ENCODE results near the gene MUC21. TPM values are rescaled to one million over a fixed set of nuclear protein-coding genes. Genes with fewer than 3 reads are reported as not detected.

Gene MUC21
- total and polyA plus RNA-seq, 5 donors from 2014 or later: not detected

- Mint-ChIP-seq H3K9me3 (peaks cover 0 to 3% (median 0%) of the 10 kb centered on the region in 7 donors), H3K4me3 (no peak overlapping the region), H3K27ac (no peak overlapping the region), H3K4me1 (peaks cover 0 to 2% (median 0%) of the 10 kb centered on the region in 4 donors), H3K27me3 (peaks cover 43% of the 10 kb centered on the region), H3K36me3 (no peaks in the 10 kb centered on the region)
- H3K36me3 ChIP-seq (ENCODE audit: control insufficient read depth, insufficient read depth, low read length): no peaks in the 10 kb centered on the region
- no peaks in the 10 kb centered on the region for H3K9me3 ChIP-seq (ENCODE audit: control insufficient read depth in 2 of 2, low read length in 2 of 2)
- no peaks in the 10 kb centered on the region for H3K4me1 ChIP-seq (ENCODE audit: control insufficient read depth, insufficient read depth, low read length, poor library complexity, severe bottlenecking)
- ATAC-seq (ENCODE audit: low read depth in 2 of 2) (no peak), DNase-seq (no peak)
- H3K4me3 ChIP-seq (ENCODE audit: low read depth, low read length): no peak overlapping the region
- no peak overlapping the region for H3K27ac ChIP-seq (ENCODE audit: insufficient read depth, low read length, poor library complexity, severe bottlenecking)
- peaks cover 19% of the 10 kb centered on the region for H3K27me3 ChIP-seq (ENCODE audit: control insufficient read depth, insufficient read depth, low read length)
Measured at GRCh38 chr6:30944051-30944450, 39.5 kb upstream of the MUC21 start.

GRCh38 chr6:30945281-30945680 lies 38.2 kb upstream of the MUC21 start:
- Histone ChIP-seq H3K36me3 (ENCODE audit: control insufficient read depth, insufficient read depth, low read length) (no peaks in the 10 kb centered on the region), H3K9me3 (ENCODE audit: control insufficient read depth in 2 of 2, low read length in 2 of 2) (no peaks in the 10 kb centered on the region), H3K4me3 (ENCODE audit: low read depth, low read length) (no peak overlapping the region), H3K27ac (ENCODE audit: insufficient read depth, low read length, poor library complexity, severe bottlenecking) (no peak overlapping the region), H3K4me1 (ENCODE audit: control insufficient read depth, insufficient read depth, low read length, poor library complexity, severe bottlenecking) (no peaks in the 10 kb centered on the region), H3K27me3 (ENCODE audit: control insufficient read depth, insufficient read depth, low read length) (peaks cover 19% of the 10 kb centered on the region)
- no peak overlapping the region for H3K27ac Mint-ChIP-seq
- H3K27me3 Mint-ChIP-seq: peaks cover 36% of the 10 kb centered on the region
- peaks cover 0 to 2% (median 0%) of the 10 kb centered on the region in 4 donors for H3K4me1 Mint-ChIP-seq
- no peaks in the 10 kb centered on the region for H3K36me3 Mint-ChIP-seq
- peaks cover 0 to 3% (median 0%) of the 10 kb centered on the region in 7 donors for H3K9me3 Mint-ChIP-seq
- no peak for ATAC-seq (ENCODE audit: low read depth in 2 of 2)
- DNase-seq: no peak
- H3K4me3 Mint-ChIP-seq: no peak overlapping the region

GRCh38 chr6:30947231-30947630 lies 36.3 kb upstream of the MUC21 start:
- no peak overlapping the region for H3K27ac ChIP-seq (ENCODE audit: insufficient read depth, low read length, poor library complexity, severe bottlenecking)
- H3K4me3 Mint-ChIP-seq: no peak overlapping the region
- H3K36me3 ChIP-seq (ENCODE audit: control insufficient read depth, insufficient read depth, low read length): no peaks in the 10 kb centered on the region
- ATAC-seq (ENCODE audit: low read depth in 2 of 2): no peak
- no peaks in the 10 kb centered on the region for H3K9me3 ChIP-seq (ENCODE audit: control insufficient read depth in 2 of 2, low read length in 2 of 2)
- H3K4me1 ChIP-seq (ENCODE audit: control insufficient read depth, insufficient read depth, low read length, poor library complexity, severe bottlenecking): no peaks in the 10 kb centered on the region
- peaks cover 0 to 2% (median 0%) of the 10 kb centered on the region in 4 donors for H3K4me1 Mint-ChIP-seq
- peaks cover 0 to 3% (median 0%) of the 10 kb centered on the region in 7 donors for H3K9me3 Mint-ChIP-seq
- H3K36me3 Mint-ChIP-seq: no peaks in the 10 kb centered on the region
- peaks cover 24% of the 10 kb centered on the region for H3K27me3 ChIP-seq (ENCODE audit: control insufficient read depth, insufficient read depth, low read length)
- peaks cover 22% of the 10 kb centered on the region for H3K27me3 Mint-ChIP-seq
- no peak overlapping the region for H3K27ac Mint-ChIP-seq
- no peak for DNase-seq
- H3K4me3 ChIP-seq (ENCODE audit: low read depth, low read length): no peak overlapping the region

GRCh38 chr6:30948811-30949210 lies 34.7 kb upstream of the MUC21 start:
- H3K27me3 Mint-ChIP-seq: peaks cover 24% of the 10 kb centered on the region
- no peak overlapping the region for H3K4me3 Mint-ChIP-seq
- ATAC-seq (ENCODE audit: low read depth in 2 of 2) (no peak), DNase-seq (no peak)
- Histone ChIP-seq H3K4me3 (ENCODE audit: low read depth, low read length) (no peak overlapping the region), H3K4me1 (ENCODE audit: control insufficient read depth, insufficient read depth, low read length, poor library complexity, severe bottlenecking) (no peaks in the 10 kb centered on the region), H3K9me3 (ENCODE audit: control insufficient read depth in 2 of 2, low read length in 2 of 2) (no peaks in the 10 kb centered on the region), H3K27ac (ENCODE audit: insufficient read depth, low read length, poor library complexity, severe bottlenecking) (no peak overlapping the region), H3K27me3 (ENCODE audit: control insufficient read depth, insufficient read depth, low read length) (peaks cover 20% of the 10 kb centered on the region), H3K36me3 (ENCODE audit: control insufficient read depth, insufficient read depth, low read length) (no peaks in the 10 kb centered on the region)
- H3K27ac Mint-ChIP-seq: no peak overlapping the region
- peaks cover 0 to 3% (median 0%) of the 10 kb centered on the region in 7 donors for H3K9me3 Mint-ChIP-seq
- no peaks in the 10 kb centered on the region for H3K36me3 Mint-ChIP-seq
- H3K4me1 Mint-ChIP-seq: no peaks in the 10 kb centered on the region

- H3K4me1 Mint-ChIP-seq: peaks cover 2 to 22% (median 6%) of the 10 kb centered on the region in 4 donors
- Histone ChIP-seq H3K27me3 (ENCODE audit: control insufficient read depth, insufficient read depth, low read length) (peaks cover 20% of the 10 kb centered on the region), H3K4me1 (ENCODE audit: control insufficient read depth, insufficient read depth, low read length, poor library complexity, severe bottlenecking) (peaks cover 14% of the 10 kb centered on the region), H3K27ac (ENCODE audit: insufficient read depth, low read length, poor library complexity, severe bottlenecking) (no peak overlapping the region), H3K4me3 (ENCODE audit: low read depth, low read length) (no peak overlapping the region), H3K9me3 (ENCODE audit: control insufficient read depth in 2 of 2, low read length in 2 of 2) (no peaks in the 10 kb centered on the region), H3K36me3 (ENCODE audit: control insufficient read depth, insufficient read depth, low read length) (no peaks in the 10 kb centered on the region)
- no peaks in the 10 kb centered on the region for H3K36me3 Mint-ChIP-seq
- peaks cover 24% of the 10 kb centered on the region for H3K27me3 Mint-ChIP-seq
- peaks cover 0 to 3% (median 0%) of the 10 kb centered on the region in 7 donors for H3K9me3 Mint-ChIP-seq
- no peak for DNase-seq
- no peak for ATAC-seq (ENCODE audit: low read depth in 2 of 2)
- no peak overlapping the region for H3K27ac Mint-ChIP-seq
- H3K4me3 Mint-ChIP-seq: peak overlapping the region in 2 of 4 donors; percentile 4 to 59
Measured at GRCh38 chr6:30951907-30952469, 31.5 kb upstream of the MUC21 start.

GRCh38 chr6:30954631-30955366 lies 28.7 kb upstream of the MUC21 start:
- no peaks in the 10 kb centered on the region for H3K36me3 Mint-ChIP-seq
- H3K27ac ChIP-seq (ENCODE audit: insufficient read depth, low read length, poor library complexity, severe bottlenecking): peak overlapping the region; percentile 15

GRCh38 chr6:30955367-30956042 lies 28.0 kb upstream of the MUC21 start:
- Histone ChIP-seq H3K36me3 (ENCODE audit: control insufficient read depth, insufficient read depth, low read length) (no peaks in the 10 kb centered on the region), H3K27me3 (ENCODE audit: control insufficient read depth, insufficient read depth, low read length) (peaks cover 12% of the 10 kb centered on the region), H3K9me3 (ENCODE audit: control insufficient read depth in 2 of 2, low read length in 2 of 2) (no peaks in the 10 kb centered on the region), H3K27ac (ENCODE audit: insufficient read depth, low read length, poor library complexity, severe bottlenecking) (peak overlapping the region; percentile 15), H3K4me3 (ENCODE audit: low read depth, low read length) (peak overlapping the region; percentile 75), H3K4me1 (ENCODE audit: control insufficient read depth, insufficient read depth, low read length, poor library complexity, severe bottlenecking) (peaks cover 14% of the 10 kb centered on the region)
- H3K27me3 Mint-ChIP-seq: peaks cover 25% of the 10 kb centered on the region
- H3K27ac Mint-ChIP-seq: peak overlapping the region; percentile 87 to 91 (median 90)
- peak overlapping the region; percentile 84 to 90 (median 84) for H3K4me3 Mint-ChIP-seq
- H3K4me1 Mint-ChIP-seq: peaks cover 5 to 23% (median 6%) of the 10 kb centered on the region in 4 donors
- peaks cover 0 to 4% (median 0%) of the 10 kb centered on the region in 7 donors for H3K9me3 Mint-ChIP-seq
- H3K36me3 Mint-ChIP-seq: no peaks in the 10 kb centered on the region
- ATAC-seq (ENCODE audit: low read depth in 2 of 2): peak; percentile 83 to 93
- peak; percentile 63 to 83 (median 71) for DNase-seq

More at GRCh38 chr6:30954631-30955366, 28.7 kb upstream of the MUC21 start:
- Histone ChIP-seq H3K4me3 (ENCODE audit: low read depth, low read length) (peak overlapping the region; percentile 47), H3K36me3 (ENCODE audit: control insufficient read depth, insufficient read depth, low read length) (no peaks in the 10 kb centered on the region), H3K9me3 (ENCODE audit: control insufficient read depth in 2 of 2, low read length in 2 of 2) (no peaks in the 10 kb centered on the region), H3K4me1 (ENCODE audit: control insufficient read depth, insufficient read depth, low read length, poor library complexity, severe bottlenecking) (peaks cover 14% of the 10 kb centered on the region), H3K27me3 (ENCODE audit: control insufficient read depth, insufficient read depth, low read length) (peaks cover 12% of the 10 kb centered on the region)
- peaks cover 0 to 4% (median 0%) of the 10 kb centered on the region in 7 donors for H3K9me3 Mint-ChIP-seq
- ATAC-seq (ENCODE audit: low read depth in 2 of 2) (peak in 1 of 2 donors; percentile 4), DNase-seq (no peak)
- H3K4me1 Mint-ChIP-seq: peaks cover 5 to 23% (median 6%) of the 10 kb centered on the region in 4 donors
- peak overlapping the region; percentile 78 to 85 (median 84) for H3K4me3 Mint-ChIP-seq
- peaks cover 22% of the 10 kb centered on the region for H3K27me3 Mint-ChIP-seq
- H3K27ac Mint-ChIP-seq: peak overlapping the region in 2 of 3 donors; percentile 22 to 91
